HL-60 (cell line): ENCODE data around the gene TMPRSS15.

Source experiments
- DNase-seq, 2 experiments: peaks; one replicate each; pipeline ENCODE4 v3.0.0-alpha.2; 2010 to 2020; ENCODE audit warnings: low read depth in 1 of 2, low spot score in 1 of 2
- H3K27ac ChIP-seq: fragments of 250-450 bp; sonication (Bioruptor Pico); replicated peaks from 2 replicates; pipeline ENCODE4 v1.5.1; 2020; ENCODE audit warnings: mild to moderate bottlenecking, moderate library complexity
- H3K27me3 ChIP-seq: fragments of 250-450 bp; sonication (Bioruptor Pico); 2 replicates; pipeline ENCODE4 v1.5.1; 2021; ENCODE audit warnings: mild to moderate bottlenecking, moderate library complexity; ENCODE audit not compliant: insufficient read depth, poor library complexity, severe bottlenecking
- H3K4me3 ChIP-seq: replicated peaks from 2 replicates; pipeline ENCODE4 v1.5.1; 2011; ENCODE audit warnings: mild to moderate bottlenecking, control low read depth, low read length; ENCODE audit not compliant: insufficient read depth
- GABPA ChIP-seq: IDR thresholded peaks from 2 replicates; pipeline ENCODE4 v1.6.1; 2012; ENCODE audit warnings: low read depth
- POLR2AphosphoS5 ChIP-seq: IDR thresholded peaks from 2 replicates; pipeline ENCODE4 v1.6.1; 2012; ENCODE audit warnings: low read depth
- SPI1 ChIP-seq: IDR thresholded peaks from 2 replicates; pipeline ENCODE4 v1.6.1; 2012; ENCODE audit warnings: low read depth, mild to moderate bottlenecking, borderline replicate concordance
- TF ChIP-seq, protein P1 (sequence below): IDR thresholded peaks from 2 replicates; pipeline ENCODE4 v1.6.1; 2012; ENCODE audit warnings: low read depth; ENCODE audit not compliant: insufficient replicate concordance
- TF ChIP-seq, protein P2 (sequence below): IDR thresholded peaks from one replicate; pipeline ENCODE4 v1.5.1; 2011; ENCODE audit warnings: low read length, control low read depth, inconsistent platforms; ENCODE audit not compliant: insufficient read depth

TMPRSS15 gene

DNA sequence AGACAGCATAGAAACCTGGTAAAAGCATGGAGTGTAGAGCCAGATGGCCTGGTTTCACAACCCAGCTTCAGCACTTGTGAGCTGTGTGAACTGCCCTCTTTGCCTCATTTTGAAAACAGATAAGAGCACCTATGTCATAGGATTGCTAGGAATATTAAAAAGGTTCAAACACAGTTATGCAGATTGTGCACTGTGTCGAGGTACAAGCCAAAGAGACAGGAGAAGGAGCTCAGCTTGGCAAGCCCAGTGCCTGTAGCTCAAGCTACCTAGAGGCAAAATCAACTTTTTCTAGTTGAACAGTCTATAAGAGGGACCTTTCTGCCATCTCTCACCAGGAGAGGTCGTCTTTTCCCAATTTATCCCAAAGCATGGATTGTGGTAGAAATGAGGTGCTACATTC, 153.9 kb downstream of the TMPRSS15 start:
- TF ChIP-seq, protein P1, sequence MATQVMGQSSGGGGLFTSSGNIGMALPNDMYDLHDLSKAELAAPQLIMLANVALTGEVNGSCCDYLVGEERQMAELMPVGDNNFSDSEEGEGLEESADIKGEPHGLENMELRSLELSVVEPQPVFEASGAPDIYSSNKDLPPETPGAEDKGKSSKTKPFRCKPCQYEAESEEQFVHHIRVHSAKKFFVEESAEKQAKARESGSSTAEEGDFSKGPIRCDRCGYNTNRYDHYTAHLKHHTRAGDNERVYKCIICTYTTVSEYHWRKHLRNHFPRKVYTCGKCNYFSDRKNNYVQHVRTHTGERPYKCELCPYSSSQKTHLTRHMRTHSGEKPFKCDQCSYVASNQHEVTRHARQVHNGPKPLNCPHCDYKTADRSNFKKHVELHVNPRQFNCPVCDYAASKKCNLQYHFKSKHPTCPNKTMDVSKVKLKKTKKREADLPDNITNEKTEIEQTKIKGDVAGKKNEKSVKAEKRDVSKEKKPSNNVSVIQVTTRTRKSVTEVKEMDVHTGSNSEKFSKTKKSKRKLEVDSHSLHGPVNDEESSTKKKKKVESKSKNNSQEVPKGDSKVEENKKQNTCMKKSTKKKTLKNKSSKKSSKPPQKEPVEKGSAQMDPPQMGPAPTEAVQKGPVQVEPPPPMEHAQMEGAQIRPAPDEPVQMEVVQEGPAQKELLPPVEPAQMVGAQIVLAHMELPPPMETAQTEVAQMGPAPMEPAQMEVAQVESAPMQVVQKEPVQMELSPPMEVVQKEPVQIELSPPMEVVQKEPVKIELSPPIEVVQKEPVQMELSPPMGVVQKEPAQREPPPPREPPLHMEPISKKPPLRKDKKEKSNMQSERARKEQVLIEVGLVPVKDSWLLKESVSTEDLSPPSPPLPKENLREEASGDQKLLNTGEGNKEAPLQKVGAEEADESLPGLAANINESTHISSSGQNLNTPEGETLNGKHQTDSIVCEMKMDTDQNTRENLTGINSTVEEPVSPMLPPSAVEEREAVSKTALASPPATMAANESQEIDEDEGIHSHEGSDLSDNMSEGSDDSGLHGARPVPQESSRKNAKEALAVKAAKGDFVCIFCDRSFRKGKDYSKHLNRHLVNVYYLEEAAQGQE, result no peak
- TF ChIP-seq POLR2AphosphoS5, result no peak
- no peak for TF ChIP-seq SPI1
- TF ChIP-seq, protein P2, sequence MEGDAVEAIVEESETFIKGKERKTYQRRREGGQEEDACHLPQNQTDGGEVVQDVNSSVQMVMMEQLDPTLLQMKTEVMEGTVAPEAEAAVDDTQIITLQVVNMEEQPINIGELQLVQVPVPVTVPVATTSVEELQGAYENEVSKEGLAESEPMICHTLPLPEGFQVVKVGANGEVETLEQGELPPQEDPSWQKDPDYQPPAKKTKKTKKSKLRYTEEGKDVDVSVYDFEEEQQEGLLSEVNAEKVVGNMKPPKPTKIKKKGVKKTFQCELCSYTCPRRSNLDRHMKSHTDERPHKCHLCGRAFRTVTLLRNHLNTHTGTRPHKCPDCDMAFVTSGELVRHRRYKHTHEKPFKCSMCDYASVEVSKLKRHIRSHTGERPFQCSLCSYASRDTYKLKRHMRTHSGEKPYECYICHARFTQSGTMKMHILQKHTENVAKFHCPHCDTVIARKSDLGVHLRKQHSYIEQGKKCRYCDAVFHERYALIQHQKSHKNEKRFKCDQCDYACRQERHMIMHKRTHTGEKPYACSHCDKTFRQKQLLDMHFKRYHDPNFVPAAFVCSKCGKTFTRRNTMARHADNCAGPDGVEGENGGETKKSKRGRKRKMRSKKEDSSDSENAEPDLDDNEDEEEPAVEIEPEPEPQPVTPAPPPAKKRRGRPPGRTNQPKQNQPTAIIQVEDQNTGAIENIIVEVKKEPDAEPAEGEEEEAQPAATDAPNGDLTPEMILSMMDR, result no peak
- no peak for TF ChIP-seq GABPA
- Histone ChIP-seq H3K27me3 (peaks cover 5% of the 10 kb centered on the region), H3K27ac (no peak overlapping the region), H3K4me3 (no peak overlapping the region)
- no peak for DNase-seq

DNA sequence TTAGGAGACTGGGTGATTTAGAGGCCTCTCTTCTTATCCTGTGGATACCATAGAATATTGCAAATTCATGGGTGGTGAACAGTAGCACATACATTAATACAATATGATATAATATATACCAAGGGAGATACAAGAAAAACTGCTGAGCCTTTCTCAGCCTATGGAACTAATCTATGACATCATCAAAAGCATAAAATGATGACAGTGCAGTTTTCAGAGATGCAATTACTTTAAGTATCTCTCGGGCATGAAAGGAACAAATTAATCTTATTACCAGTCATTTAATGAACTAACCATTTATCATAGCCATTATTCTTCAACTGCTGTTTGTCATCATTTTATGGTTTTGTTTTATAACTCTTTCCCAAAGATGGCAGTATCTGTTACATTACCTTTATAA, 155.4 kb downstream of the TMPRSS15 start:
- TF ChIP-seq SPI1 (no peak), GABPA (no peak), POLR2AphosphoS5 (no peak)

GRCh38 chr21:18245464-18245967, 158.1 kb downstream of the TMPRSS15 start:
- Histone ChIP-seq H3K4me3 (no peak overlapping the region), H3K27ac (no peak overlapping the region), H3K27me3 (peaks cover 10% of the 10 kb centered on the region)
- TF ChIP-seq GABPA, result no peak
- TF ChIP-seq SPI1, result no peak
- TF ChIP-seq, protein P2, result no peak
- no peak for TF ChIP-seq POLR2AphosphoS5
- TF ChIP-seq, protein P1, result no peak
- no peak for DNase-seq

More for the DNA sequence above, 155.4 kb downstream of the TMPRSS15 start:
- Histone ChIP-seq H3K27me3 (peaks cover 10% of the 10 kb centered on the region), H3K4me3 (no peak overlapping the region), H3K27ac (no peak overlapping the region)
- DNase-seq, result no peak

DNA sequence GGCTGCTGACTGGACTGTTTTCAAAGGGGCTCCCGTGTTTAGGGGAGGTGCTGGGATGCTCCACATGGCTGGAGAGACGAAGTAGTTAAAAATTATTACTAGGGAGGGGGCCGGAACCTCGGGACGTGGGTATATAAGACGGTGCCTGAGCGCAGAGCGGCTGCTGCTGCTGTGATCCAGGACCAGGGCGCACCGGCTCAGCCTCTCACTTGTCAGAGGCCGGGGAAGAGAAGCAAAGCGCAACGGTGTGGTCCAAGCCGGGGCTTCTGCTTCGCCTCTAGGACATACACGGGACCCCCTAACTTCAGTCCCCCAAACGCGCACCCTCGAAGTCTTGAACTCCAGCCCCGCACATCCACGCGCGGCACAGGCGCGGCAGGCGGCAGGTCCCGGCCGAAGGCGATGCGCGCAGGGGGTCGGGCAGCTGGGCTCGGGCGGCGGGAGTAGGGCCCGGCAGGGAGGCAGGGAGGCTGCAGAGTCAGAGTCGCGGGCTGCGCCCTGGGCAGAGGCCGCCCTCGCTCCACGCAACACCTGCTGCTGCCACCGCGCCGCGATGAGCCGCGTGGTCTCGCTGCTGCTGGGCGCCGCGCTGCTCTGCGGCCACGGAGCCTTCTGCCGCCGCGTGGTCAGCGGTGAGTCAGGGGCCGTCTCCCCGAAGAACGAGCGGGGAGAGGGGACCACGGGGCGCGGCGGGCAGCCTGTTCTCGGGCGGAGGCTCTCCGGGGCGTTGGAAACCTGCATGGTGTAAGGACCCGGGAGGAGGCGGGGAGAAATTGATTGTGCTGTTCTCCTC, 158.7 kb downstream of the TMPRSS15 start, which contains the start of gene CHODL:
CHODL (plus strand) TSS at position 163 of the 793 bp plus-strand sequence; CDS start at position 554, 391 bp downstream.
- H3K27me3 ChIP-seq, result peaks cover 10% of the 10 kb centered on the region
- DNase-seq, result no peak
- no peak within 1 kb of the TSS for H3K27ac ChIP-seq
- no peak within 1 kb of the TSS for H3K4me3 ChIP-seq
- TF ChIP-seq, protein P2, result no peak
- TF ChIP-seq, protein P1, result no peak
- TF ChIP-seq GABPA (no peak), SPI1 (no peak), POLR2AphosphoS5 (no peak)
